Body of pancreas (tissue), 4 donors: Measurements from ENCODE around the gene CCDC195. TPM values are rescaled to one million over a fixed set of nuclear protein-coding genes. Genes with fewer than 3 reads are reported as not detected.

ENCODE experiments used
- ATAC-seq: fragments of 150-250 bp; one replicate; pipeline ENCODE4 v1.9.1; 2016
- DNase-seq, 4 donors: peaks; one replicate each; pipeline ENCODE4 v3.0.0-alpha.2; 2019
- H3K27ac ChIP-seq, 4 donors: fragments of 200-600 bp; sonication (generic); 1 replicate in 3 of 4; 2 replicates in 1 of 4; pipeline versions ENCODE4 v1.5.1 to v1.6.1; 2016 to 2019; ENCODE audit warnings: mild to moderate bottlenecking in 1 of 4, mixed read lengths in 1 of 4, moderate library complexity in 1 of 4
- H3K27me3 ChIP-seq, 2 donors: fragments of 200-600 bp; sonication (generic); one replicate each; pipeline ENCODE4 v1.6.0; 2016; ENCODE audit warnings: mild to moderate bottlenecking in 1 of 2
- H3K36me3 ChIP-seq, 2 donors: fragments of 200-600 bp; sonication (generic); replicated peaks in 1 of 2; 2 replicates each; pipeline ENCODE4 v1.5.1; 2016; ENCODE audit warnings: low read depth in 2 of 2; ENCODE audit not compliant: insufficient read depth in 1 of 2
- H3K4me1 ChIP-seq: fragments of 200-600 bp; sonication (generic); one replicate; pipeline ENCODE4 v1.6.0; 2016
- H3K4me3 ChIP-seq, 2 donors: fragments of 200-600 bp; sonication (generic); 1 replicate in 1 of 2; 2 replicates in 1 of 2; pipeline ENCODE4 v1.5.1; 2016 to 2019
- H3K9me3 ChIP-seq, 3 donors: fragments of 200-600 bp; sonication (generic); 1 replicate in 2 of 3; 2 replicates in 1 of 3; pipeline ENCODE4 v1.5.1; 2016
- CTCF ChIP-seq, 7 experiments: fragments of 450-650 bp in 4 of 7; fragments of 200-600 bp in 3 of 7; sonication (generic) in 3 of 7; IDR thresholded peaks; one replicate each; pipeline ENCODE4 v1.5.1; 2016 to 2019; ENCODE audit warnings: antibody characterized with exemption in 7 of 7
- POLR2A ChIP-seq, 3 donors: fragments of 450-650 bp; IDR thresholded peaks; one replicate each; pipeline ENCODE4 v1.6.1; 2016; ENCODE audit warnings: antibody characterized with exemption in 3 of 3, mild to moderate bottlenecking in 2 of 3
- WGBS, 2 donors: methylation state at CpG; one replicate each; pipeline ENCODE4 v1.1.5; 2017; 5-methylcytosine and 5-hydroxymethylcytosine counted together
- intact Hi-C: fragments of 100-400 bp; cut with DNase I; formaldehyde crosslinking; loops from one replicate; pipeline ENCODE4 v1.15.1; 2023
- total RNA-seq, 2 donors: library from RNA; depleted of rRNA; stranded (reverse); fragments of >200 nt; gene quantifications; one replicate each; pipeline ENCODE4 v1.1.0, GENCODE V29; 2016

Gene CCDC195
- total RNA-seq = not detected

GRCh38 chr2:224716201-224716600 is at the start of gene CCDC195:
Gene CCDC195, minus strand, starts transcription at chr2:224716365. Its CDS starts 0 bp downstream, at chr2:224716365.
- intact Hi-C loops = no loop called here
- no peak for ATAC-seq
- TF ChIP-seq POLR2A (IDR thresholded peaks at IDR 0.05) (no peak), CTCF (IDR thresholded peaks at IDR 0.05) (no peak)
- 66 to 82% methylated on average over 5 of the region's 5 CpGs for WGBS, 2 donors
- no peaks in the 10 kb centered on the region for H3K9me3 ChIP-seq
- H3K27ac ChIP-seq = no peak within 1 kb of the TSS
- H3K4me3 ChIP-seq = no peak within 1 kb of the TSS
- no peak for DNase-seq
- H3K4me1 ChIP-seq = no peaks in the 10 kb centered on the region
- no peaks in the 10 kb centered on the region for H3K27me3 ChIP-seq
- H3K36me3 ChIP-seq = no peaks in the 10 kb centered on the region

- Histone ChIP-seq H3K4me3 (no peak overlapping the region), H3K4me1 (no peaks in the 10 kb centered on the region), H3K27me3 (no peaks in the 10 kb centered on the region), H3K36me3 (no peaks in the 10 kb centered on the region), H3K9me3 (no peaks in the 10 kb centered on the region), H3K27ac (no peak overlapping the region)
- DNase-seq (no peak), ATAC-seq (no peak)
- intact Hi-C loops = no loop called here
- TF ChIP-seq CTCF (IDR thresholded peaks at IDR 0.05) = no peak
- no peak for TF ChIP-seq POLR2A (IDR thresholded peaks at IDR 0.05)
- 54 to 63% methylated on average over 2 of the region's 2 CpGs for WGBS, 2 donors
Observed at GRCh38 chr2:224764565-224765236, 48.5 kb upstream of the CCDC195 start.

GRCh38 chr2:224757934-224758548 is 41.9 kb upstream of the CCDC195 start:
- intact Hi-C loops = no loop called here
- Histone ChIP-seq H3K36me3 (no peaks in the 10 kb centered on the region), H3K4me1 (no peaks in the 10 kb centered on the region), H3K27me3 (no peaks in the 10 kb centered on the region), H3K4me3 (no peak overlapping the region), H3K9me3 (peaks cover 0 to 11% (median 0%) of the 10 kb centered on the region in 3 donors), H3K27ac (no peak overlapping the region)
- no peak for TF ChIP-seq POLR2A (IDR thresholded peaks at IDR 0.05)
- no peak for TF ChIP-seq CTCF (IDR thresholded peaks at IDR 0.05)
- WGBS, 2 donors = 73 to 91% methylated on average over 3 of the region's 3 CpGs
- ATAC-seq (no peak), DNase-seq (no peak)

- intact Hi-C loops = no loop called here
- TF ChIP-seq POLR2A (IDR thresholded peaks at IDR 0.05) (no peak), CTCF (IDR thresholded peaks at IDR 0.05) (no peak)
- whole genome bisulfite sequencing, 2 donors = 42 to 45% methylated on average over 1 of the region's 1 CpG
- Histone ChIP-seq H3K27me3 (no peaks in the 10 kb centered on the region), H3K9me3 (peaks cover 0 to 11% (median 0%) of the 10 kb centered on the region in 3 donors), H3K36me3 (no peaks in the 10 kb centered on the region), H3K27ac (no peak overlapping the region), H3K4me1 (no peaks in the 10 kb centered on the region), H3K4me3 (no peak overlapping the region)
- DNase-seq = peak in 1 of 4 donors; percentile 2
- ATAC-seq = no peak
Observed at GRCh38 chr2:224753743-224754540, 37.8 kb upstream of the CCDC195 start.
